NK-92 (cell line): ENCODE results near the gene NPY4R2.
"Not testable (repeated sequence)": the region's sequence is repeated elsewhere in the genome, so short reads cannot be mapped to it uniquely, and the experiment has no call there.

Experiments
- DNase-seq: peaks from one replicate; lab custom pipeline; 2025; ENCODE audit not compliant: unreplicated experiment; lab: John Stamatoyannopoulos, UW

Gene NPY4R2

DNA sequence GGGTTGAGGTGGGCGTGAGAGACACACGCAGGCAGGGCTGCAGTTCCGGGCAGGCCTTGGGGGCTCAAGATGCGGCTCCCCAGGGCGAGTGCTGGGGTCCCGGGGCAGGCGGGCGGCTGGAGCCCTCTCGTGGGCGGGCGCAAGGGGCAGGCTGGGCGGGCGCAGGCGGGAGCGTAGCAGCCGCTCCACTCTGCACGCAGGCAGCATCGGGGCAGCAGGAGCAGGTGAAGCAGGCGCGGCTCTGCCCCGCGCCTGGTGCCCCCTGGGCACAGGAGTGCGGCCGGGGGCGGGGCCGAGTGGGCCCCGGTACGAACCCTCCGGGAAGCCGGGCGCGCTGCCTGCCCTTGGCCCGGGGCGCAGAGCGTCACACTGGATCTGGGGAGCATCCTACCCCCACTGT is at the start of gene NPY4R2:
NPY4R2 (plus strand) TSS at position 188 of the 400 bp plus-strand sequence. CDS start 3,326 bp downstream, outside the sequence.
- DNase-seq = not testable (repeated sequence)

GRCh38 chr10:47870887-47871286 is 47.6 kb upstream of the NPY4R2 start:
- not testable (repeated sequence) for DNase-seq

- DNase-seq = not testable (repeated sequence)
Observed at GRCh38 chr10:47871485-47872180, 46.8 kb upstream of the NPY4R2 start.

DNA sequence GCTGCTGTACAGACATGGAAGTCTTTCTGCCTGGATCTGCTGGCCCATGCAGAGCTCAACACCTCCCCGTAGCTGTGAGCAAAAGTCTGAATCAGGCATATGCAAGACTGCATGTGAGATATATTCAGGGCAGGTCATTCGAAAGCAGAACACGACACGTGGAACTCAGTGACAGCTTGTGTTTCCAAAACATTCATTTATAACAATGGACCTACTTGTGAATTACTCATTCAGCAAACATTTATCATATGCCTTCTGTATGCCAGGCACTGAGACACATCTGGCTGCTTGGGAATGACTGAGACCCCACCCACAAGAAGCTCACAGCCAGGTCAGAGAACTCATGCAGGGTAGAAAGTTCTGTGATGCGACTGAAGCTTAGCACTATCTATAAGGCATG is 46.2 kb upstream of the NPY4R2 start:
- DNase-seq = not testable (repeated sequence)

DNA sequence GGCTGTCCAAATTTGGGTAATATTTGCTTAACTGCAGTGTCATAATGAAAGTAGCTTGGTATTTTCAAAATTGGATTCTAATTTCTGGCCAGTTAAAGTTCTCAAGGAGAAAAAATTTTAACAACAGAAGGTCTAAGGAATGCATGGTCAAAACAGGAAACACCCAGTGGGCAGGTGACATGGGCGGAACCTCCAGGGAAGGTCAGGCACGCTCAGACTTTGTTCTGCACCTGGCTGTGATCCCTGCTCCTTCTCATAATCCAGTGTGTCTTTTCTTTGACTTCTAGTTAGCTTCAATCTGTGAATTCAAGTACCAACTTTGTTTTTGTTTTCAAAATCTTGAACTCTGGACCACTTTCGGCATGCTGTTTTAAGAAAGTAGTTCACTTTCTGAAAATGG is 34.2 kb upstream of the NPY4R2 start:
- not testable (repeated sequence) for DNase-seq

GRCh38 chr10:47884934-47885333 is 33.5 kb upstream of the NPY4R2 start:
- not testable (repeated sequence) for DNase-seq

DNA sequence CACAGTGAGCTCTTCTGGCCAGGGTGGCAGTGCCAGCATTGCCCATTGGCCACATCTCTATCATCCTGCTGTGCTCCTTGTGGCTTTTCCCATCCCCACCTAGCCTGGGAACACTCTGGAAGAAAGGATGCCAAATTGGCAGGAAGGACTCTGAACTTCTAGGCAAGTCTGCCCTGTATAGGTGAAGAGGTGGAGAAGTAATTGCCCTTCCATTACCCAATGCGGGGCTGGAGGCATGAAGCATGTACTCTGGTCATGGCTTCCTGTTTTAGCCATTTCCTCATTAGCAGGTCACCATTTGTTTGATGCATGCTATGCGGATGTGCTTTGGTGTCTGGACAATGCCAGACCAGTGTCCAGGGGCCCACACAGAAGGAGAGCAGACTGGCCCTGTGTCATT is 32.1 kb upstream of the NPY4R2 start:
- DNase-seq = not testable (repeated sequence)

DNA sequence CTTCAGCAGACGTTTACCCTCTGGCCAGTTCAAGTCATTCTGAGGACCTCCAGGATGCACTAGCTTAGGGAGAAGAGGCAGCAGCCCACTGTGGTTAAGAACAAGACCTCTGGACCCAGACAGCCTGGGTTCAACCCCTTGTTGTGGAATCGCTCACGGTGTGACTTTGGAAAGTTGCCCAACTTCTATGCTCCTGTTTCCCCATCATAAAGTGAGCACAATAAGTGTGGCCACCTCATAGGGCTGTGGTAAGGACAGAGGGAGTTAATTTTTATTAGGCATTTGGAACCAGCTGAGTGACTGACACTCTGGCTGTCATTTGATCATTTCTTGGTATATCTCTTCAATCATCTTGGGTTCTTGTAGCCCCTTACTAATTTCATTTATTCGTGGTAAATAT is 31.6 kb upstream of the NPY4R2 start:
- DNase-seq = not testable (repeated sequence)

- DNase-seq = not testable (repeated sequence)
Observed at GRCh38 chr10:47890737-47891136, 27.7 kb upstream of the NPY4R2 start.

- not testable (repeated sequence) for DNase-seq
Observed at GRCh38 chr10:47892494-47893261, 25.8 kb upstream of the NPY4R2 start.

- not testable (repeated sequence) for DNase-seq
Observed at GRCh38 chr10:47894571-47894970, 23.9 kb upstream of the NPY4R2 start.

- not testable (repeated sequence) for DNase-seq
Observed at GRCh38 chr10:47897813-47898212, 20.6 kb upstream of the NPY4R2 start.

DNA sequence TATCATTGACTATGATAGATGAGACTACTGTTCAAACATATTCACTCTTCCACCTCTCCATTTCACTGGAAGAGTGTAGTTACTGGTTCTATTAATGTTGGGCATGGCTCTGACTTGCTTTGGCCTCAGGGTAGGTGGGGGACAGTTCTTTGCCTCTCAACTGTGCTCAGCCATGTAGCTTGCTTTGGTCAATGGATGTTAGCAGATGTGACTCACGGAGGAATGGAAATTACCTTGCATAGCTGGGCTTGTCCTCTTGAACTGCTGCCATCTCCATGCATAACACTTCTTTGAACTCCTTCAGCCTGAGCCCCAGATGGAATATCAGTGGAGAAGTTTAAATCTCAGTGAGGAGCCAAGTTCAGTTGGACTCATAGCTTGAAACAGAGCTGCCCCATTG is 9.1 kb upstream of the NPY4R2 start:
- DNase-seq = not testable (repeated sequence)

DNA sequence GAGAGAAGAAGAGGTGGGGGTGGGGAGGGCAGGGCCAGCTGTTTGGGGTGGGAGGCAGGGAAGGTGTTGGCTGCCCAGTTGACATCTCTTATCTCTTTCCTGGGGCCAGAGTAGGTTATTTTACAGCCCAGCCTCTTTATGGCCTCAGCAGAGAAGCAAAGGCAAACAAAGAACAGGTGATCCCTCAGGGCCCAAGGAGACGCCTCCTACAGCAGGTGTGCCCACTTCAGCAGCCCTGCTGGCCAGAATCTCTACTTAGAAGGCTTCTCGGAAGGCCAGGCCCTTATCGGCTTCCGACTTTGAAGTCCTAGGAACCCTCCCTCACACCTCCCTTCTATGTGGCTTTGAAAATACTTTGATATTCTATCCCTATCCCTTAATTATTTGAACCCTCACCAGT is 8.0 kb upstream of the NPY4R2 start:
- not testable (repeated sequence) for DNase-seq

DNA sequence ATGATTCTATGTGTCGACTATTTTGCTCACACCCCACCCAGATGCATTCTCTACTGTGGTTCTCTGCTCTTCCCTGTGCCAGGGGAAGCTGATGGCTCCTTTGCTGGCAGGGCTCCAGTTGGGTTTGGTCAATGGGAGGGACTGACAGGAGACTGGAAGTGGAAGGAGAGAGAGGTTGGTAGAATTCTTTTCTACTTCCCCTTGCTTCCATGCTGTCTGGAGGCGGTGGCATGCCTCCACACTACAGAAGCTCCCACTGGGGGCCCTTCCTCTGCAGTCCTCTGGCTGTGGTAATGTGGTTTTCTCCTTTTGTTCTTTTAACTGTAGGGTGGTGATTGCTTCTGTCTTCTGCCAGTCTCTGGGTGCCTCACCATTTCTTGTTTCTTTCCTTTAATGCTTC is 4.4 kb upstream of the NPY4R2 start:
- not testable (repeated sequence) for DNase-seq

DNA sequence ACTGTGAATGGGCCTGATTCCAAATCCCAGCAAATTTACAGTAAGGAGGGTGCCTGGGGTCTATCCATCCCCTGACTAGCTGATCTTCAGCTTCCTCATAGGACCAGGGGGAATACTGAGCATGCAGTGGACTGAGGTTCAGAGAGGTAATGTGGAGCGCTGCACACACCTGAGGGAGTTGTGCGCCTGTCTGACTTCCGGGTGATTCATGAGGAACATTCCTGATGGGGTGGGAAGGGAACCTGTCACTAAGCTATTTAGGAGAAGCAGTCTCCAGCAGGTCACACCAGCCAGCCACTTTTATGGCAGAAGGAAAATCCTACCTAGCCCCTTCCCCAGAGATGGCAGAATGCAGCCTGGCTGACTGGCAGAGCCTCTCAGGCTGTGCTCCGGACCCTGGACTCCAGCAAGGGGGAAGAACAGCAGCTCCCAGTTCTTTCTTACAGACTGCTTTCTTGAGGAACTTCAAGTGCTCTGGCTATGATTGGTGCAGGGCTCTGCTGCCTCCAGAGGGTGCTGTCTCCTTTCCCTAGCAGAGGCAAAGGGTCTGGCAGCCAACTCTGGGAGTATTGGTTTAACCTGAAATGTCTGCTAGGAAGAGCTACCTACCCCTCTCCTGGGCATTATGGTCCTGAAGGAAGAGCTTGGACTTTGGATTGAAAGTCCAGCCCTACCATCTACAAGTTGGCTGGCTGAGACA is 2.5 kb upstream of the NPY4R2 start:
- DNase-seq = not testable (repeated sequence)

DNA sequence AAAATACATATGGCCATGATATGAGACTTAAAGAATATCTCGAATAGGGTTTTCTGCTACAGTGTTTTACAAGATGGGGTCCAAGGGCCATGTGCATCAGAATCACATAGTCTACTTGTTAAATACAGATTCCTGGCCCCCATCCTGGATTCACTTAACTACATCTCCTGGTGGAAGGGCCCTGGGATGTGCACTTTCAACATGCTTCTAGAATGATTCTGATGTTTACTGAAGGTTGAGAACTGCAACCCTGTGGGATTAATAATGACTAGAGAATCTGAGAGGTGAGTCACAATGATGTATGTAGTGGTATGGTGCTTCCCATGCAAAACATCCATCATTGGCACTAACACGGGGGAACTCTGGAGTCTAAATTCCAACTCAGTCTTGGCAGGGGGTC is 2.1 kb downstream of the NPY4R2 start:
- not testable (repeated sequence) for DNase-seq

- not testable (repeated sequence) for DNase-seq
Observed at GRCh38 chr10:47922503-47922902, 4.0 kb downstream of the NPY4R2 start.

- not testable (repeated sequence) for DNase-seq
Observed at GRCh38 chr10:47924628-47925027, 6.2 kb downstream of the NPY4R2 start.

GRCh38 chr10:47927147-47927916 is 8.9 kb downstream of the NPY4R2 start:
- not testable (repeated sequence) for DNase-seq

DNA sequence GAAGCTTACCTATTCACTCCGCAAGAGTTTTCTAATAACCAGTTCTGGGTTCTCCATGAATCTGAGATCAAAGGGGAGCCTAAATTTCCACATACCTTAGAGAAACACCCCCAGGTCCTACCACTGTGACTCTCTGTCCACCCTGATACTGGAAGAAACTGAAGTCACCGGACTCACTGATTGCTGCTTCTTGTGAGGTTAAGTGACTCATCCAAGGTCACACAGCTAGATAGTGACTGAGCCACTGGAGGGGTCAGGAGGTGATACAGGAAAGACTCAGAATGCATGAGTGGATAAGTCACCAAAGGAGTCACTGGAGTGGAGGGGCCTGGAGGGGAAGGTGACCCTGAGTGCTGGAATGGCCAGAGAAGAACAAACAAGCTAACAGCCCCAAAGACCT is 9.8 kb downstream of the NPY4R2 start:
- not testable (repeated sequence) for DNase-seq
